T-helper 2 cell treated with Interferon-gamma antibody and Interleukin-4, amounts not matched to agents 100 ng/mL and 5 ng/mL, for 36 hours (primary cell): ENCODE results near the gene PCIF1. TPM values are rescaled to one million over a fixed set of nuclear protein-coding genes. Genes with fewer than 3 reads are reported as not detected.
"Not testable (repeated sequence)": the region's sequence is repeated elsewhere in the genome, so short reads cannot be mapped to it uniquely, and the experiment has no call there.

ENCODE experiments used
- intact Hi-C: fragments of 100-400 bp; cut with micrococcal nuclease; formaldehyde crosslinking; loops from one replicate; pipeline ENCODE4 v1.15.1; 2023
- total RNA-seq: library from RNA; stranded (reverse); gene quantifications from 2 replicates; pipeline ENCODE4 v1.2.3, GENCODE V29; 2022

PCIF1 gene
- total RNA-seq, 1 donor from 2014 or later = 37.1 TPM

DNA sequence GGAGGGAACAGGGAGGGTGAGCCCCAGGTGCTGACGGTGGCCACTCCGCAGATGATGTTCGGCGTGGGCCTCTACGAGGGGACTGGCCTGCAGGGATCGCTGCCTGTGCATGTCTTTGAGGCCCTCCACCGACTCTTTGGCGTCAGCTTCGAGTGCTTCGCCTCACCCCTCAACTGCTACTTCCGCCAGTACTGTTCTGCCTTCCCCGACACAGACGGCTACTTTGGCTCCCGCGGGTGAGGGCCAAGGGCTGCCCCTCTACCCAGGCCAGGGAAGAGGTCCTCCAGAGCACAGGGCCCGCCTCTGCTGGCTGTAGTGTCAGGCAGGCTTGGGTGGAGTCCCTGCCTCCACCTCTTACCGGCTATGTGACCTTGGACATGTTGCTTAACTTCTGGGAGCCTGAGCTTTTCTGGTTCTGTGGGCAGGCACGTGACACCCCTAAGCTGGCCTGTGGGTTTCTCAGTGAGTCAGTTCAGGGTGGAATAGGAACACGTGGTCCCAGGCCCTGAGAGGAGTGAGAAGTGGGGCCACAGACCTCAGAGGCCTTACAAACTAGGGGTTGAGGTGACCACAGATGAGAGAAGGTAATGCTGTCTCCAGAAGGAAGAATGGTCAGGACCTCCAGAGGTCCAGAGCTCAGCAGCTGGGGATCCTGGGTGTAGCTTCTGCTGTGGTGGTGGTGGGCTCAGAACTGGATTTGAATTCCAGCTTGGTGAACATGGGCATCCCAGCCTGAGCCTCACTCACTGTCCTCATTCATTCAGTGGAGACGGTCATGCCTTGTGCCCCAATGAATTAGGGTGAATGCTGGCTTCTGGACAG is 11.9 kb downstream of the PCIF1 start:
- intact Hi-C loops = no loop called here

DNA sequence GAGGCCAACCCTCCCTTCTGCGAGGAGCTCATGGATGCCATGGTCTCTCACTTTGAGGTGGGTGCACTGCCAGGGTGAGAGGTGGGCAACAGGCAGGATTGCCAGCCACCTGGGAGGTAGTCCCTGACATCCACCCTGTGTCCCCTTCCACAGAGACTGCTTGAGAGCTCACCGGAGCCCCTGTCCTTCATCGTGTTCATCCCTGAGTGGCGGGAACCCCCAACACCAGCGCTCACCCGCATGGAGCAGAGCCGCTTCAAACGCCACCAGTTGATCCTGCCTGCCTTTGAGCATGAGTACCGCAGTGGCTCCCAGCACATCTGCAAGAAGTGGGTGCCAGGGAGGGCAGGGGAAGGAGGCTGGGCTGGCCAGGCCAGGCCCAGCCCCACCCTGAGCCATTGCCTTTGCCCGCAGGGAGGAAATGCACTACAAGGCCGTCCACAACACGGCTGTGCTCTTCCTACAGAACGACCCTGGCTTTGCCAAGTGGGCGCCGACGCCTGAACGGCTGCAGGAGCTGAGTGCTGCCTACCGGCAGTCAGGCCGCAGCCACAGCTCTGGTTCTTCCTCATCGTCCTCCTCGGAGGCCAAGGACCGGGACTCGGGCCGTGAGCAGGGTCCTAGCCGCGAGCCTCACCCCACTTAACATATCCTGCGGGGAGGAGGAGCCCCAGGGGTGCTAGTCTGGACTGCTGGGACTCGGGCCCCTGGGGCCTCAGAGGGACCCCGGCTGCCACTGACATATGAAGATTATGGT is 12.8 kb downstream of the PCIF1 start:
- intact Hi-C loops = no loop called here

- intact Hi-C loops = no loop called here
These were observed 13.8 kb downstream of the PCIF1 start for GRCh38 chr20:45948261-45948733.

DNA sequence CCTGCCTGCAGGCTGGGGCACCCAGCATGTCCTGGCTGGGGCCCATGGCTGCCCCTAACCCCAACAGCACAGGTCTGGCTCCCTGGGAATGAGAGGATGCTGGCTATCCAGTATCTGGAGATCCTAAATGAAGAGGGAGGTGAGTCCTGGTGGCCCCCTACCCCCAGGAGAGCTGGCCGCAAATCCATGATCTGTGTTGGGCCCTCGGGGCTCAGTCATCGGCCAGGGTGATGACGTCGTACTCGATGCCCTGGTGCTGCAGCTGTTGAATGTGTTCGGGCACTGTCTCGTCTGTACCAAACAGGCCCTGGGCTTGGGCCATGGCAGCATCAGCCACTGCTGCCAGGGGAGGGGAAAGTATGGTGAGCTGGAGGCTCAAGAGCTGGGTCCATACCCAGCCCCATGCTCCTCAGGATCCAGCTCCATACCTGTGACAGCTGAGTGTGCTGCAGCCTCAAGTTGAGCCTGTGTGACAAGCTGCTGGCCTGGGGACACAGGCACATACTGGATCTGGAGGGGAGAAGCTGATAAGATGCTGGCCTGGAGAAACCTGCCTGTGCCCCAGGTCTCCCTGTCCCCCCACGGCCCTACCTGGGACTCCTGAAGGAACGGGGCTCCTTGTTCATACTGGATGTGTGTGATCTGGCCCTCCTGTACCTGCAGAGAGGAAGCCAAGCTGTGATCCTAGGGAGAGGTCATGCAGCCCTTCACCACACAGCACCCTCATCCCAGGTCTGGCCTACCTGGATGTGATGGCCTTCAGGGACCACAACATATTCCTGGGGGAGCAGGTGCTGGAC is 14.5 kb downstream of the PCIF1 start:
- intact Hi-C loops = no loop called here

- intact Hi-C loops = no loop called here
These were observed 15.3 kb downstream of the PCIF1 start for GRCh38 chr20:45949542-45950329.

GRCh38 chr20:45950330-45950646 is 15.8 kb downstream of the PCIF1 start:
- intact Hi-C loops = no loop called here

GRCh38 chr20:45951925-45952834 is 17.7 kb downstream of the PCIF1 start:
- intact Hi-C loops = no loop called here

- intact Hi-C loops = no loop called here
These were observed 18.4 kb downstream of the PCIF1 start for GRCh38 chr20:45952861-45953260.

DNA sequence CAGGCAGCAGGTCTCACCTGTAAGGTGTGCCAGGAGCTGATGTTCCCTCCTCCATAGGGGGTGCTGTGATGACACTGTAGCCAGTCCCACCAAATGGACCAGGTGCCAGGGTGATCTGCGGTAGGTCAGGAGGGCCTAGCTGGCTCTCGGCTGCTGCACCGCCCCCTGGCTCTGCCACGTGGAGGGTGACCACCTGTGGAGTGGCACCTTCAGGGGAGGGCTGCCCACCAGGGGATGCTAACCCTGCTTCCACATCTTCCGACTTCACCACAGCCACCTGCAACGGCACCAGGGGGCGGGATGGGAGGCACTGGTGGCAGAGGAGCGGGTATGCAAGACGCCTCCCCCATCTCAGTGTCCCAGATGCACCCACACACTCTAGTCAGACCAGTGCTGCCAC is 19.2 kb downstream of the PCIF1 start:
- intact Hi-C loops = no loop called here

- intact Hi-C loops = not testable (repeated sequence)
These were observed 21.8 kb downstream of the PCIF1 start for GRCh38 chr20:45956326-45956725.

- intact Hi-C loops = no loop called here
These were observed 22.8 kb downstream of the PCIF1 start for GRCh38 chr20:45957021-45957941.

DNA sequence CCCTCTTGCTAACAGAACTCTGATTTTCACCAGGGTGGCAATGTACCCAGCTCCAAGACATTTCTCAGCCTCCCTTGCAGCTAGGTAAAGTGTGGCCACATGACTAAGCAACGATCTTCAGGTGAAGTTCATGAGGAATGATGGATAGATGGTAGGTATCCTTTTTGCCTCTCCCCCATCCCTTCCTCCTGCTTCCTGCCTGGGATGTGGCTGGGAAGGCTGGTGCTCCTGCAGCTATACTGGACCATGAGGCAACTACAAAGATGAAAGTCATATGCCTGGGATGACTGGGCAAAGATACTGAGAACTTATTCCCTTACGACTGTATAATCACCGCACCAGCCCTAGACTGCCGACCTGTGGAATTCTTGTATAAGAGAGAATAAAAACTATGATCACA is 24.1 kb downstream of the PCIF1 start:
- intact Hi-C loops = no loop called here

GRCh38 chr20:45959126-45959525 is 24.6 kb downstream of the PCIF1 start:
- intact Hi-C loops = no loop called here

GRCh38 chr20:45959956-45960630 is 25.6 kb downstream of the PCIF1 start:
- intact Hi-C loops = no loop called here

DNA sequence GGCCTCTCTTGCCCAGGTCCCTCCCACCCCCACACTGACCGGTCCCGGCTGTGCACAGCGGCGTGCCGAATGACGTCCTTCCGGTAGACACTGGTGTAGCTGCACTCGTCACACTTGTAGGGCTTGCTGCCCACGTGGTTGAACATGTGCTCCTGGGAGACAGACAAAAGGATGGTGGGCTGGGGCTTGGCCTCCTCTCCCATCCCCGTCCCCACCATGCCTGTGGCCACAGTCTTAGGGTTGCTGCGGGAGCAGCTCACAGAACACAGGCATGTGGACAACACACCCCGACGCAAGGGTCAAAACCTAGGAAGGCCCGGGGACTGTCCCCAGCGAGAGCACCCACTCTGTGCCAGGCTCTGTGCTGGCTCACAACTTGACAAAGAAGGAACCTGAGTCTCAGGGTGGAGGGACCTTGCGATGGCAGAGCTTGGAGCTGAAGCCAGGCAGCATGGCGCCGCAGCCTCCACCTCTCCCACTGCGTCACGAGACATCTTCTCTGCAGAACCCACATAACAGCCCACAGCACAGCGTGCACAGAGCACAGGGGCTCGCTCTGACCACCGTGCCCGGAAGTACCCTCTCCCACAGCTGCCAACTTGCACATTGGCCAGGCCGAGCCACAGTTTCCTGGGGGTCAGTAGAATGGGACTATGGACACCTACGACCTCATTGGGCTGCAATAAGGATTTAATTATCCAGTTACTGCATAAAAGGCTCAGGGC is 27.7 kb downstream of the PCIF1 start:
- intact Hi-C loops = no loop called here

GRCh38 chr20:45963059-45964005 is 28.8 kb downstream of the PCIF1 start:
- intact Hi-C loops = loop anchor here (1.0 kb wide), 1 partner anchor 164 kb away; no protein-coding TSS in a partner anchor
